Esophagus squamous epithelium (tissue), 5 donors: ENCODE measurements around the gene LTF. TPM values are rescaled to one million over a fixed set of nuclear protein-coding genes. Genes with fewer than 3 reads are reported as not detected.
"Not testable (repeated sequence)": the region's sequence is repeated elsewhere in the genome, so short reads cannot be mapped to it uniquely, and the experiment has no call there.

Experiments used
- DNase-seq: peaks from one replicate; lab custom pipeline; 2025; lab: John Stamatoyannopoulos, UW
- H3K27ac ChIP-seq, 4 donors: fragments of 200-600 bp; sonication (generic); one replicate each; pipeline ENCODE4 v1.5.1; 2016 to 2019; ENCODE audit warnings: mild to moderate bottlenecking in 1 of 4
- H3K27me3 ChIP-seq, 4 donors: fragments of 200-600 bp; sonication (generic); 1 replicate in 3 of 4; 2 replicates in 1 of 4; pipeline versions ENCODE4 v1.5.1 to v1.6.0; 2017 to 2021; ENCODE audit warnings: antibody characterized with exemption in 1 of 4
- H3K36me3 ChIP-seq, 3 donors: fragments of 200-600 bp; sonication (generic); one replicate each; pipeline ENCODE4 v1.5.1; 2016 to 2019
- H3K4me1 ChIP-seq, 3 donors: fragments of 200-600 bp; sonication (generic); one replicate each; pipeline ENCODE4 v1.5.1; 2017 to 2019
- H3K4me3 ChIP-seq, 4 donors: fragments of 200-600 bp; sonication (generic); 1 replicate in 3 of 4; 2 replicates in 1 of 4; pipeline ENCODE4 v1.5.1; 2016 to 2019; ENCODE audit warnings: mild to moderate bottlenecking in 2 of 4, moderate library complexity in 1 of 4
- H3K9me3 ChIP-seq, 3 donors: fragments of 200-600 bp; sonication (generic); one replicate each; pipeline ENCODE4 v1.5.1; 2016 to 2019
- POLR2A ChIP-seq, 4 donors: fragments of 450-650 bp; IDR thresholded peaks; one replicate each; pipeline ENCODE4 v1.6.1; 2017; ENCODE audit warnings: antibody characterized with exemption in 4 of 4, mild to moderate bottlenecking in 4 of 4, moderate library complexity in 3 of 4
- WGBS, 2 donors: methylation state at CpG; one replicate each; pipeline ENCODE4 v1.1.5; 2018; 5-methylcytosine and 5-hydroxymethylcytosine counted together
- intact Hi-C: fragments of 100-400 bp; cut with DNase I; formaldehyde crosslinking; loops from one replicate; pipeline ENCODE4 v1.15.0; 2022
- total RNA-seq, 4 donors: library from RNA; depleted of rRNA; stranded (reverse); fragments of >200 nt; gene quantifications; one replicate each; pipeline ENCODE4 v1.1.0, GENCODE V29; 2016
- TF ChIP-seq, protein P1 (sequence below), 6 experiments: fragments of 450-650 bp in 4 of 6; fragments of 200-600 bp in 2 of 6; sonication (generic) in 2 of 6; IDR thresholded peaks; one replicate each; pipeline ENCODE4 v1.5.1; 2016 to 2019; ENCODE audit warnings: antibody characterized with exemption in 6 of 6, mild to moderate bottlenecking in 4 of 6, moderate library complexity in 4 of 6
- donor health status: DM: yes; HTN: yes; CAD: no.

LTF gene
- total RNA-seq, 4 donors from 2014 or later: 0.57 to 204 (median 2.6) TPM

DNA sequence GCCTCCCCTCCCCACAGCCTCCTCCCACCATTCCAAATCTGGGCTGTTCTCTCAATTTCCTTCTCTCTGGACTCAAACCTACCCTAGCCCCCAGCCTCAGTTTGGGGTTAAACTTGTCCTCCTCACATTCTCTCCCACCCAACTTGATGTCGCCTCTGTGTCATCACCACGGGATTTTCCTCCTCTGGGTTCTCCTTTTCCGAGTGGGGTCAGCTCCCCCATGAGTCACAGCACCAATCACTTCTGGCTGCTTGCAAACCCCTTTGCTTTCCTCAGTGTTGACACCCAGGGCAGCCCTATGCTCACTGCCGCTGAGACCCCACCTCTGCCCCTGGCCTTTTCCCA lies 58.3 kb downstream of the LTF start:
- DNase-seq: no peak
- Histone ChIP-seq H3K36me3 (no peaks in the 10 kb centered on the region), H3K4me3 (no peak overlapping the region), H3K4me1 (peaks cover 0 to 40% (median 3%) of the 10 kb centered on the region in 3 donors), H3K9me3 (no peaks in the 10 kb centered on the region), H3K27me3 (peaks cover 0 to 4% (median 0%) of the 10 kb centered on the region in 4 donors), H3K27ac (peak overlapping the region; percentile 55 to 89 (median 70))
- 61 to 73% methylated on average over 4 of the region's 4 CpGs for WGBS, 2 donors
- TF ChIP-seq, protein P1, sequence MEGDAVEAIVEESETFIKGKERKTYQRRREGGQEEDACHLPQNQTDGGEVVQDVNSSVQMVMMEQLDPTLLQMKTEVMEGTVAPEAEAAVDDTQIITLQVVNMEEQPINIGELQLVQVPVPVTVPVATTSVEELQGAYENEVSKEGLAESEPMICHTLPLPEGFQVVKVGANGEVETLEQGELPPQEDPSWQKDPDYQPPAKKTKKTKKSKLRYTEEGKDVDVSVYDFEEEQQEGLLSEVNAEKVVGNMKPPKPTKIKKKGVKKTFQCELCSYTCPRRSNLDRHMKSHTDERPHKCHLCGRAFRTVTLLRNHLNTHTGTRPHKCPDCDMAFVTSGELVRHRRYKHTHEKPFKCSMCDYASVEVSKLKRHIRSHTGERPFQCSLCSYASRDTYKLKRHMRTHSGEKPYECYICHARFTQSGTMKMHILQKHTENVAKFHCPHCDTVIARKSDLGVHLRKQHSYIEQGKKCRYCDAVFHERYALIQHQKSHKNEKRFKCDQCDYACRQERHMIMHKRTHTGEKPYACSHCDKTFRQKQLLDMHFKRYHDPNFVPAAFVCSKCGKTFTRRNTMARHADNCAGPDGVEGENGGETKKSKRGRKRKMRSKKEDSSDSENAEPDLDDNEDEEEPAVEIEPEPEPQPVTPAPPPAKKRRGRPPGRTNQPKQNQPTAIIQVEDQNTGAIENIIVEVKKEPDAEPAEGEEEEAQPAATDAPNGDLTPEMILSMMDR (IDR thresholded peaks at IDR 0.05): no peak
- no peak for TF ChIP-seq POLR2A (IDR thresholded peaks at IDR 0.05)
- intact Hi-C loops: no loop called here

DNA sequence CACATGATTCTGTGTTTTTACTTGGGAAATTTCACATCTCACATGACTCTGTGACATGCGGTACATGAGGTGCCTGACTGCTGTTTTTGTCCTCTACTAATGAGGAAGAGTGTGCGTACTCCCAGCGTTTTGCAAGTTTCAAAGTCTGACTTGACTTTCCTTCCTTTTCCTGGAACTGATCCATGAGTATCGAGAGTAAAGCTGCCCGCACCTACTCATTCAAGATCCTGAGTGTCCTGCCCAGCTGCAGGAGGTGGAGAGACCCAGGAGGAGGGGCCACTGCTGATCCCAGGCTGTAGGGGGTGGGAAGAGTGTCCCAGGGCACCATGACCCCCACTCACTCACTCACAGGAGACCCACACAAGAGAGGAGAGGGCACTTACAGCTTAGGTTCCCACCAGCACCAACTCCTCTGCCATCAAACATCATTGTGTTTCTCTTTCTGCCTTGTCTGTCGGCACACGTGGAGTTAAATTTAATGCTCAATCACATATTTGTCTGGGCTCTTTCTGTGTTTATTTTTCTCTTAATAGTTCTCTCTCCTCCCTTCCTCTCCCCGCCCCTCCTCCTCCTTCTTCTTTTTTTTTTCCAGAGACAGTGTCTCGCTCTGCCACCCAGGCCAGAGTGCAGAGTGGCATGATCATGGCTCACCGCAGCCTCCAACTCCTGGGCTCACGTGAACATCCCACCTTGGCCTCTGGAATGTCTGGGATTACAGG lies 59.2 kb downstream of the LTF start:
- intact Hi-C loops: no loop called here
- Histone ChIP-seq H3K27me3 (peaks cover 0 to 4% (median 0%) of the 10 kb centered on the region in 4 donors), H3K36me3 (no peaks in the 10 kb centered on the region), H3K4me3 (peak overlapping the region in 1 of 4 donors; percentile 33), H3K9me3 (no peaks in the 10 kb centered on the region), H3K4me1 (peaks cover 0 to 40% (median 3%) of the 10 kb centered on the region in 3 donors), H3K27ac (peak overlapping the region; percentile 48 to 89 (median 70))
- TF ChIP-seq POLR2A (IDR thresholded peaks at IDR 0.05): no peak
- TF ChIP-seq, protein P1 (IDR thresholded peaks at IDR 0.05): no peak
- WGBS, 2 donors: 38 to 51% methylated on average over 11 of the region's 11 CpGs
- no peak for DNase-seq

DNA sequence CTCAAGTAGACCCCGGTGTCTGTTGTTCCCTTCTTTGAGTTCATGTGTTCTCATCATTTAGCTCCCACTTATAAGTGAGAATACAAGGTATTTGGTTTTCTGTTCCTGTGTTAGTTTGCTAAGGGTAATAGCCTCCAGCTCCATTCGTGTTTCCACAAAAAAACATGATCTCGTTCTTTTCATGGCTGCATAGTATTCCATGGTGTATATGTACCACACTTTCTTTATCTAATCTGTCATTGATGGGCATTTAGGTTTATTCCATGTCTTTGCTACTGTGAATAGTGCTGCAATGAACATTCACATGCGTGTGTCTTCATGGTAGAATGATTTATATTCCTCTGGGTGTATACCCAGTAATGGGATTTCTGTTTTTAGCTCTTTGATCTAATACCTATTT lies 61.8 kb downstream of the LTF start:
- 86 to 89% methylated on average over 4 of the region's 4 CpGs for WGBS, 2 donors
- H3K27me3 ChIP-seq, H3K27ac ChIP-seq, H3K4me3 ChIP-seq, H3K36me3 ChIP-seq, H3K9me3 ChIP-seq, DNase-seq, intact Hi-C loops: not testable (repeated sequence)
- peaks cover 0 to 35% (median 3%) of the 10 kb centered on the region in 3 donors for H3K4me1 ChIP-seq

DNA sequence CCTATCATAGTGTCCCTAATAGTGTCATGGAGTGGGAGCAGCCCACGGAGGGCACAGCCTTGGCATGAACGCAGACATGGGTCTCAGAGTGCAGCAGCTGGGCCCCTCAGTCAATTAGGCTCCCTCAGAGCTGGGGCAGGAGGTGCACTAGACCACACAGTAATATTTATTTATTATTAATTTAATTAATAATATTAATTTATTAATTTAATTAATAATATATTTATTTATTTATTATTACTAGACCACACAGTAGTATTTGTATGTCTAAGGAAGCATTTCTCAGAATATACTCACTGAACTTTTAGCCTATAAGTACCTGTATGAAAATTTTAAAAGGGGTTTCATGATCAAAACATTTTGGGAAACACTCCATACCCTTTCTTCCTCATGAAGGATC lies 63.1 kb downstream of the LTF start:
- no peak for DNase-seq
- WGBS, 2 donors: 77 to 95% methylated on average over 2 of the region's 2 CpGs
- intact Hi-C loops: no loop called here

DNA sequence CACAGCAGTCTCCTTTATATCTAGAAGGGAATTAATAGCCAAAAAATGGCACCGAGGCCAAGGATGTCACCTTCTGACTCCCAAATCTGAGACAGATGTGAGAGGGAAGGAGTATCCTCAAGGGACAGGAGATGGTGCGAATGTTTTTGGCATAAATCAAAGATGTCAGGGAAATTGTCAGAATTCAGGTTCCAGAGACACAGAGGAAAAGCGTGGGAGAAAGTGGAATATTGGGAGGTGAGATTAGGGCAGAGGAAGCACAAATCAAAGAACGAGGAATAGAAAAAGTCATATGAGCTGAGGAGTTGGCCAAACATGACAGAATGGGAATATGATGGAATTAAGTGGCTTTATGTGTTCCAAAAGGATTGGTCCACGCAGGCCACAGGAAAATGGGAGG lies 63.9 kb downstream of the LTF start:
- no peak overlapping the region for H3K4me3 ChIP-seq
- intact Hi-C loops: no loop called here
- H3K9me3 ChIP-seq: no peaks in the 10 kb centered on the region
- 82 to 86% methylated on average over 5 of the region's 5 CpGs for WGBS, 2 donors
- no peaks in the 10 kb centered on the region for H3K36me3 ChIP-seq
- no peak for TF ChIP-seq POLR2A (IDR thresholded peaks at IDR 0.05)
- TF ChIP-seq, protein P1 (IDR thresholded peaks at IDR 0.05): no peak
- H3K27ac ChIP-seq: no peak overlapping the region
- peaks cover 0 to 4% (median 0%) of the 10 kb centered on the region in 4 donors for H3K27me3 ChIP-seq
- no peak for DNase-seq
- peaks cover 0 to 16% (median 3%) of the 10 kb centered on the region in 3 donors for H3K4me1 ChIP-seq

More for the DNA sequence above, 63.1 kb downstream of the LTF start:
- Histone ChIP-seq H3K36me3 (no peaks in the 10 kb centered on the region), H3K4me1 (peaks cover 0 to 22% (median 3%) of the 10 kb centered on the region in 3 donors), H3K27ac (no peak overlapping the region), H3K27me3 (peaks cover 0 to 4% (median 0%) of the 10 kb centered on the region in 4 donors), H3K9me3 (no peaks in the 10 kb centered on the region), H3K4me3 (no peak overlapping the region)
- TF ChIP-seq, protein P1 (IDR thresholded peaks at IDR 0.05): no peak
- no peak for TF ChIP-seq POLR2A (IDR thresholded peaks at IDR 0.05)
